ENCODE measurements around the gene ADTRP. TPM values are rescaled to one million over a fixed set of nuclear protein-coding genes. Genes with fewer than 3 reads are reported as not detected.

The ADTRP gene
- total RNA-seq, 4 donors from 2014 or later = 0.23 to 0.72 (median 0.67) TPM; not detected in 1

GRCh38 chr6:11761744-11762620 is 16.6 kb downstream of the ADTRP start:
- H3K4me3 ChIP-seq = no peak overlapping the region
- peaks cover 2 to 41% (median 9%) of the 10 kb centered on the region in 3 donors for H3K4me1 ChIP-seq
- TF ChIP-seq POLR2A (IDR thresholded peaks at IDR 0.05) = no peak
- TF ChIP-seq EP300 (IDR thresholded peaks at IDR 0.05) = no peak
- TF ChIP-seq POLR2AphosphoS5 (IDR thresholded peaks at IDR 0.05) = no peak
- no peak for TF ChIP-seq CTCF (IDR thresholded peaks at IDR 0.05)
- H3K27ac ChIP-seq = peak overlapping the region in 3 of 4 donors; percentile 79 to 83 (median 80)
- H3K36me3 ChIP-seq = no peaks in the 10 kb centered on the region
- 85 to 92% methylated on average over 2 to 4 of the region's 4 CpGs for WGBS, 2 donors (ENCODE audit: low coverage in 1 of 2)
- H3K27me3 ChIP-seq = no peaks in the 10 kb centered on the region
- peaks cover 0 to 6% (median 0%) of the 10 kb centered on the region in 3 donors for H3K9me3 ChIP-seq
- ATAC-seq = no peak

- peaks cover 0 to 6% (median 0%) of the 10 kb centered on the region in 3 donors for H3K9me3 ChIP-seq
- 75 to 93% methylated on average over 5 to 6 of the region's 6 CpGs for WGBS, 2 donors (ENCODE audit: low coverage in 1 of 2)
- no peaks in the 10 kb centered on the region for H3K27me3 ChIP-seq
- H3K4me3 ChIP-seq = no peak overlapping the region
- H3K27ac ChIP-seq = no peak overlapping the region
- peaks cover 0 to 23% (median 9%) of the 10 kb centered on the region in 3 donors for H3K4me1 ChIP-seq
- no peaks in the 10 kb centered on the region for H3K36me3 ChIP-seq
- no peak for TF ChIP-seq CTCF (IDR thresholded peaks at IDR 0.05)
- no peak for TF ChIP-seq POLR2AphosphoS5 (IDR thresholded peaks at IDR 0.05)
- no peak for TF ChIP-seq EP300 (IDR thresholded peaks at IDR 0.05)
- no peak for TF ChIP-seq POLR2A (IDR thresholded peaks at IDR 0.05)
- no peak for ATAC-seq
Observed at GRCh38 chr6:11760015-11760473, 18.6 kb downstream of the ADTRP start.

- Histone ChIP-seq H3K4me1 (peaks cover 0 to 16% (median 8%) of the 10 kb centered on the region in 3 donors), H3K36me3 (no peaks in the 10 kb centered on the region), H3K27ac (no peak overlapping the region), H3K4me3 (no peak overlapping the region), H3K27me3 (no peaks in the 10 kb centered on the region), H3K9me3 (peaks cover 0 to 6% (median 0%) of the 10 kb centered on the region in 3 donors)
- ATAC-seq = no peak
- no peak for TF ChIP-seq CTCF (IDR thresholded peaks at IDR 0.05)
- no peak for TF ChIP-seq POLR2AphosphoS5 (IDR thresholded peaks at IDR 0.05)
- WGBS, 2 donors (ENCODE audit: low coverage in 1 of 2) = 83 to 94% methylated on average over 2 to 3 of the region's 4 CpGs
Observed at GRCh38 chr6:11758878-11759277, 19.7 kb downstream of the ADTRP start.

GRCh38 chr6:11756726-11757125 is 21.9 kb downstream of the ADTRP start:
- no peak overlapping the region for H3K27ac ChIP-seq
- no peaks in the 10 kb centered on the region for H3K36me3 ChIP-seq
- H3K4me3 ChIP-seq = no peak overlapping the region
- no peaks in the 10 kb centered on the region for H3K27me3 ChIP-seq
- peaks cover 0 to 6% (median 0%) of the 10 kb centered on the region in 3 donors for H3K9me3 ChIP-seq
- no peaks in the 10 kb centered on the region for H3K4me1 ChIP-seq
- WGBS, 2 donors (ENCODE audit: low coverage in 1 of 2) = 67 to 82% methylated on average over 1 of the region's 1 CpG
- no peak for ATAC-seq
- TF ChIP-seq CTCF (IDR thresholded peaks at IDR 0.05) = no peak
- no peak for TF ChIP-seq EP300 (IDR thresholded peaks at IDR 0.05)
- no peak for TF ChIP-seq POLR2A (IDR thresholded peaks at IDR 0.05)
- TF ChIP-seq POLR2AphosphoS5 (IDR thresholded peaks at IDR 0.05) = no peak

GRCh38 chr6:11756292-11756691 is 22.3 kb downstream of the ADTRP start:
- Histone ChIP-seq H3K27ac (no peak overlapping the region), H3K27me3 (no peaks in the 10 kb centered on the region), H3K36me3 (no peaks in the 10 kb centered on the region), H3K9me3 (peaks cover 0 to 6% (median 0%) of the 10 kb centered on the region in 3 donors), H3K4me3 (no peak overlapping the region), H3K4me1 (no peaks in the 10 kb centered on the region)
- no peak for TF ChIP-seq POLR2AphosphoS5 (IDR thresholded peaks at IDR 0.05)
- no peak for TF ChIP-seq CTCF (IDR thresholded peaks at IDR 0.05)
- TF ChIP-seq POLR2A (IDR thresholded peaks at IDR 0.05) = no peak
- no peak for TF ChIP-seq EP300 (IDR thresholded peaks at IDR 0.05)
- ATAC-seq = no peak
- WGBS, 2 donors (ENCODE audit: low coverage in 1 of 2) = 79 to 97% methylated on average over 2 of the region's 2 CpGs
